Activated naive CD4-positive, alpha-beta T cell (primary cell): Measurements from ENCODE around the gene MCF2L2.
"Not testable (repeated sequence)": the region's sequence is repeated elsewhere in the genome, so short reads cannot be mapped to it uniquely, and the experiment has no call there.

Experiments
- DNase-seq, 4 experiments: peaks; one replicate each; lab custom pipeline; 2025; lab: John Stamatoyannopoulos, UW

MCF2L2 gene

GRCh38 chr3:183396662-183397391 is 31.6 kb downstream of the MCF2L2 start:
- DNase-seq, result no peak

DNA sequence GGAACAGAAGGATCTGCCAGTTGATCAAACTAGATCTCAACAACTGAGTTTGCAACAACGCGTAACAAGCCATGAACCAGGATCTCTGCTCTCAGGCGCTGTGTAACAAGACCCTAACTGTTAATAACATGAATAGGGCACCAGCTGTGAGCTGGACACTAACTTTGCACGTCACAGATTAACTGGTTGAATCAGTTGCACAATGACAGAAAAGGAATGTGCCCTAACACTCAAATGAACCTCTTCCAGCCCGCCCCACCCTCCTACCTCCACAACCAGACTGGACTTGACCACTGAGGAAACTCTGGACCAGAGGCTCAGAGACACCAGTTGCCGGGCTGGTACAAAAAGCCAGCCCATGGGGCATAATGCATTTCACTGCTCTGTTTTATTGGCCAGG is 34.3 kb downstream of the MCF2L2 start:
- no peak for DNase-seq

DNA sequence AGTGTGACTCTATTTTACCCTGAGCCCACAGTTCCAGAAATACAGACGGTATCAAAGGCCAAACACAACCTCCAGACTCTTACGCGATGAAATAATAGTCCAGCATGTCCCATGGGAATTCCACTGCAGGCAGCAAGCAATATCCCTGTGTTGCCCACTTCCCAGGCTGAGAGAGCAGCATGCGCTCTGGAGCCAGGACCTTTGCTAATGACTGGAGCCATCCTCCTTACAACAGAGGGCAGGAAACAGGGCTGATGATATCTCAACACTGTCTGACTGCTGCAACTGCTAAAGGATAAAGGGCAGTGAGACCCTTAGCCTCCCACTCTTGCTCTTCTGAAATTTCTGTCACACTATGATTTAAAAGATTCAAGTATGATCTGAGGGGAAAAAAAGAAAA is 34.8 kb downstream of the MCF2L2 start:
- no peak for DNase-seq

GRCh38 chr3:183392186-183393034 is 36.0 kb downstream of the MCF2L2 start:
- no peak for DNase-seq

DNA sequence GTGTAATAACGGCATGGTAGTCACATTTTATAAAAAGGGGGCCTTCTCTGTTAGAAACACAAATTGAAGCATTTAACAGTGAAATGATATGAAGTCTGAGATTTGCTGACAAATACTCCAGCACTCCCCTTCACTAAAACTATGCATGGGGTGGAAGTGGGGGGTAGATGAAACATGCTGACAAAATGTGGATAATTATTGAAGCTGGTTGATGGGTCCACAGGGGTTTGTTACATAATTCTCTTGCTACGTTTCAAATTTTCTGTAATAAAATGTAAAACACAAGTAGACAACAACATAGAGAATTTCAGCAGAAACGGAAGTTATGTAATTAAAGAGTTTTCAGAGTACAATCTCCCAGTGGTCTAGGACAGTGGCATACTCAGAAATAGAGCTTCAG is 37.0 kb downstream of the MCF2L2 start:
- DNase-seq, result no peak

- DNase-seq, result no peak
Observed at GRCh38 chr3:183390844-183391243, 37.6 kb downstream of the MCF2L2 start.

DNA sequence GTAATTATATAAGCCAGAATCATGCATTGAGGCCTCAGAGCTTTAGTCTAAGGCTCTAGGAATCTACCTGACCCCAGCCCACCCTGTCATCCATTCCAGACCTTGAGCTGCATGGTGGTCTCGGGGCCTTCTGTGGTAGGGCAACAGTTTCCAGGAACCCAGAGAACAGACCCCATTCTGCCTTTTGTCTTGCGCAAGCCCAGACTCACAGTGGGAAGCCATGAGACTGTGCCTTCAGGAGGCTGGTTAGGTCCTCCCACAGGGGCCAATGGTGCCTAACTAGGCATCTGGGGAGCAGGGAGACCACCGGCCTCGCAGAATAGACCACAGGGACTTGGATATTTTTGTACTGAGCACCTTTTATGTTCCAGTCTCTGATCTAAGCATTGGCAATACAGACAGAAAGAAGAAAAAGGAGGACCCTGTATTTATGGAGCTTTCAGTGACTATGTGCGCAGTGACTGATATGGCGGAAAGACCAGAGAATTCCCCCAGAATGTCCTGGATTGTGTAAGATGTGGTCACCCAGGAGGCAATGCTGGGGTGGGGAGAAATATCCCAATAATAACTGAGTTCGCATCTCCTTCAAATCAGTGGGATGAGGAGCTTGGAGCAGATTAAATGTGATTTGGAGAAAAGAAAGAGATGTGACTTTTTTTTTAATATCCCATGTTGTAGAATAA is 40.1 kb downstream of the MCF2L2 start:
- no peak for DNase-seq

DNA sequence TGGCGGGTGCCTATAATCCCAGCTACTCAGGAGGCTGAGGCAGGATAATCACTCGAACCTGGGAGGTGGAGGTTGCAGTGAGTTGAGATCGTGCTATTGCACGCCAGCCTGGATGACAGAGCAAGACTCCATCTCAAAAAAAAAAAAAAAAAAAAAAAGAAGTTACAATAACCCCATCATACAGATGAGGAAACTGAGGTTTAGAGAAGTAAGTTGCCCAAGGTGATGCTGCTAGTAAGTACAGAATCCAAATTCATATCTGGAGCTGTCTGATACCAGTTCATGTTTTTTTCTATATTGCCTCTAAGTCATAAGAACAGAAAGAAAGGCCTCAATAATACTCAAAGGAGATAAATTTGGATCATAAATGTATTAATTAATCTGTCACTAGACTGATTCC is 40.6 kb downstream of the MCF2L2 start:
- DNase-seq, result no peak

DNA sequence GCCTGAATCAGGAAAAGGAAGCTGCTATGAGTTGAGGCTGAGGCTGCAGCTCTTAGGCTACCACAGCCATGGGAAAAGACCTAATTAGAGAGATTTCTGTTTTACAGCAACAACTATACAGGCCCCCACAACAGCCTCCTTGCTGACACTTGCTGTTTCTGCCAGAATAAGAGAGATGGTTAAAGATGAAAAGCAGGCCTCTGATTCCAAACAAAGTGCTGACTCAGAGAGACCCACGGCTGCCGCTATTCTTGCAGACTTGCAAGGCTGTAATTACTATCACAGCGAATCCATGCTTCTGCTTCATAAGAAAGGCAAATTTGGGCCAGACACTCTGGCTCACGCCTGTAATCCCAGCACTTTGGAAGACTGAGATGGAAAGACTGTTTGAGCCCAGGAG is 41.8 kb downstream of the MCF2L2 start:
- no peak for DNase-seq

- DNase-seq, result peak in 3 of 4 experiments; percentile 11 to 21 (median 15)
Observed at GRCh38 chr3:183385698-183386613, 42.5 kb downstream of the MCF2L2 start.

DNA sequence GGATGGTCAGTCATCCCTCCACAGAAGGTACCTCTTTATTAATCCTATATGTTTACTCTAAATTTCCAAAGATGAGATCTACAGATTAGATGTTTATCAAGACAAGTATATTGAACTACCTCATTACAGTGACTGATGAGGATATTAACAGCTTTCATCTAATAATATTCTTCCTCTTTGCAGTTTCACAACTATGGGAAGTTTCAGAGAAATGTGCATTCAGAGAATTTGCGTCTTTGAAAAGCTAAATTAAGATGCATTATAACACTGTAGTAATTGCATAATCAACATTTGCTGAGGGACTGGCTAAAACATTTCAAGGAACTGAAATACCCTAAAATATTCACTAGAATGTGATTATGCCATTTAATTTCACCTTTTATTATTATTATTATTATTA is 46.7 kb downstream of the MCF2L2 start:
- no peak for DNase-seq

DNA sequence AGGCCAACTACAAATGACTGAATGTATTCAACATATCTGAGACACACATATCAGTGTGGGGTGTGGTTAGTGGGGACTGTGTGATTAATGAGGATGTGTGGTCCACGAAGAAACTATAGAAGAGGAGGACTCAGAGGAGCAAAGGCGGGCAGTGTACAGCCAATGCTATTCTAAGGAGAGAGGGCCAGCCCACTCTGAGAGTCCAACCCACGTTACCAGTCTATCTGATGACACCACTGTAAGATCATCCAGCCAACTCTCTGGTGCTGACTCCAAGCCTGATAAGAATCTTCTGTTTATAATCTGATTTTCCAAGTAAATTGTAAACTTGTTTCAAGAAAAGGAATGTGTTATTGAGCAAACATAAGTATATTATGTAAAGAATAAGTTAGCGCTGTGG is 47.2 kb downstream of the MCF2L2 start:
- no peak for DNase-seq

DNA sequence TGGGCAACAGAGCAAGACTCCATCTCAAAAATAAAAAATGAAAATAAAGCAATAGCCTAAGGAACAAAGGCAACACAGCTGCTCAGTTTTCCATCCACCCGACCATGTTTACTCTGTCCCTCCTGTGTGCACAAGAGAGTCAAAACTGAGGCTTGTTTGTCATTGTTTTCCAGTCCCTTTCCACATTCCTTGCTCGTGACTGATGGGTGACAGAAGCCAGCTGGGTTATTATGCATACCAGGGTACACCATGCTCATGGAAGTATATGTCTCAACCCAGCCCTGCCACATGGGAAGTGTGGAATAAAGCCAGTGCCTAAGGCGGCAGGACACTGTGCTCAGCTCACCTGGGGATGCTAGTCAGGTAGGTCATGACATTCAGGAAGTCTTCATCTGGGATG is 49.5 kb downstream of the MCF2L2 start:
- DNase-seq, result no peak

DNA sequence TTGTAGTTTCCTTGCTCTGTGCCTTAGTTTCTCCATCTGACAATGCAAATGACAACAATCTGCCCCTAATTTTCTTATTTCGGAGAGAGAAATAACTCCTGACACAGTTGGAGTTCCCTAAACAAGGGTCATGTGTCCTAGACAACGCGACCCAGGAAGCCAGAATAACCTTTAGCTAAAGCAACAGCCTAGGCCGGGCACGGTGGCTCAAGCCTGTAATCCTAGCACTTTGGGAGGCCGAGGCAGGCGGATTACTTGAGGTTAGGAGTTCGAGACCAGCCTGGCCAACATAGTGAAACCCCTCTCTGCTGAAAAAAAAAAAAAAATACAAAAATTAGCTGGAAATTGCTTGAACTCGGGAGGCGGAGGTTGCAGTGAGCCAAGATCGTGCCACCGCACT is 49.9 kb downstream of the MCF2L2 start:
- no peak for DNase-seq

DNA sequence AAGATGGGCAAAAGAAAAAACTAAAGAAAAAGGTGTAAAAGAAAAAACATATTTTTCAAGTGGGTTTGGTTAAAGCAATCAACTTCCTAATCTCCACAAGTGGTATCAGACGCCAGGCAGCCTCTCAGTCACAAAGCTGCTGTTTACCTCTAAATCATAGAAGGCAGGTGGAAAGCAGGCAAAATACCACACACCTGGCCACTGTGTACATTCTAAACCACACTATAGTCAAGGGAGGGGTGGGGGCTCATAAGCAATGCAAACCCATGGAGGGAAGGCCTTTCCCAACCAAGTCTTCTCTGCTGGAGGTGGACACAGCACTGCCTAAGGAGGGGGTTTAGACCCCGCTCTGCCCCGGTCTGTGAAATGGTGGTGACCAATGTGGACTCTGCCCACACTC is 50.4 kb downstream of the MCF2L2 start:
- no peak for DNase-seq

GRCh38 chr3:183377307-183377959 is 51.0 kb downstream of the MCF2L2 start:
- DNase-seq, result no peak

DNA sequence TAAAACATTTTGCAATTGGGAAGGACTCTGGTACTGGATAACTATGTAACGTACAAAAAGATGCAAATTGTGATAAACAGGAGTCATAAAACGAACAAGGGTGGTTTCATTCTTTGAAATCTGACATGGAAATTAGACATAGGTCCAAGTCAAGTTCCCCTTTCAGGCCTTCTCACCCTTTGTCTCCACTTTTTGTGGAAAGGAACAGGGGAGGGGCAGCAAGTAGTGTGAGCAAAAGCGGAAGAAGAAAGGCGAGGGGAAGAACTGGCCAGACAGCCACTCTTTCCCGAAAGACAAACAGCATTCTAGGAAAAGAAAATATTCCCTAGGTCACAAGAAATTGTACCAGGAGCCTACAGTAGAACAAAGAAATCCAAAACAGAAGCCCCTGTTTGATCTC is 52.6 kb downstream of the MCF2L2 start:
- no peak for DNase-seq

GRCh38 chr3:183375337-183375736 is 53.1 kb downstream of the MCF2L2 start:
- no peak for DNase-seq

DNA sequence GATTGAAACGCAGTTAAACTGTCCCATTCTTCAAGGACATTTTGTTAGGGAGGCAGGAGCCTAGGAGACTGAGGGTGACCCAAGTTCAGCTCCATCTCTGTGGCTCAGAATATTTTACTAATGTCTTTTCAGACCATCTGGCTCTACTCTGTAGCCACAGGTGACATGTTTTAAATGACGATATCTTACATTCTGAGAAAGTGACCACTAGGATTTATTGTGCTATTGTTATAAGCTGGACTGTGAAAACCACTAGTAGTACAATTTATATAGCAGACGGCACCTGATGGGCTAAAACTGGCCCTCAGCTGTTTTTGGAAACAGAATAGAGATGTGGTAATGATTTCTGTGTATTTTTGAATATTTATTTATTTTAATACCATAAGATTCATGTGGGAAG is 55.5 kb downstream of the MCF2L2 start:
- DNase-seq, result no peak

DNA sequence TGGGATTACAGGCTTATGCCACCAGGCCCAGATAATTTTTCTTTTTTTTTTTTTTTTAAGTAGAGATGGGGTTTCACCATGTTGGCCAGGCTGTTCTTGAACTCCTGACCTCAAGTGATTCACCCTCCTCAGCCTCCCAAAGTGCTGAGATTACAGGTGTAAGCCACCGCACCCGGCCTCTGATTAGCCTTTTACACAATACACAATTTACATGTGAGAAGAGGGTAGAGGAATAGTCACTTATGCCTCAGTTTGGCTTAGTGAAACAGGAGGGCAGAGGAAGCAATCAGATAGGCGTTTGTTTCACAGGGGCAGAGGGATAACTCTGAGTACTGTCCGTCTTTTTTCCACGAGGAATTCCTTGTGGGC is 56.8 kb downstream of the MCF2L2 start:
- not testable (repeated sequence) for DNase-seq

DNA sequence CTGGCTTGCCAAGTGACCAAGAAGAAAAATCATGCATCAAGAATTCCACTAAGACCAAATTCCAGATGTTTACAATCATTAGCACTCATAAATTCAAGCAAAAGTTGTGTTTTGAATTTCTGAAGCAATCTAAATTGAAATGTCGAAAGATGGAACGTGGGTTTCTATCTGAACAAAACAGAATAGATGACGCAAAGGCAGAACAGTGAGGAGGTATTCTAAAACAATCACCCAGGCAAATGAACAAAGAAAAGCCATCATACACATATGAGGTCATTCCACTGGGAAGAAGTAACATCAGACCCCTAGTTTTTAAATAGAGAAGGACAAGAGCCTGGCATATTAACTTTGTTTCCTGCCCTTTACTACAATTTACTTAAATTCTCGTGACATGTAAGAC is 58.0 kb downstream of the MCF2L2 start:
- no peak for DNase-seq
